ENCODE measurements around the gene APH1B.

APH1B gene

DNA sequence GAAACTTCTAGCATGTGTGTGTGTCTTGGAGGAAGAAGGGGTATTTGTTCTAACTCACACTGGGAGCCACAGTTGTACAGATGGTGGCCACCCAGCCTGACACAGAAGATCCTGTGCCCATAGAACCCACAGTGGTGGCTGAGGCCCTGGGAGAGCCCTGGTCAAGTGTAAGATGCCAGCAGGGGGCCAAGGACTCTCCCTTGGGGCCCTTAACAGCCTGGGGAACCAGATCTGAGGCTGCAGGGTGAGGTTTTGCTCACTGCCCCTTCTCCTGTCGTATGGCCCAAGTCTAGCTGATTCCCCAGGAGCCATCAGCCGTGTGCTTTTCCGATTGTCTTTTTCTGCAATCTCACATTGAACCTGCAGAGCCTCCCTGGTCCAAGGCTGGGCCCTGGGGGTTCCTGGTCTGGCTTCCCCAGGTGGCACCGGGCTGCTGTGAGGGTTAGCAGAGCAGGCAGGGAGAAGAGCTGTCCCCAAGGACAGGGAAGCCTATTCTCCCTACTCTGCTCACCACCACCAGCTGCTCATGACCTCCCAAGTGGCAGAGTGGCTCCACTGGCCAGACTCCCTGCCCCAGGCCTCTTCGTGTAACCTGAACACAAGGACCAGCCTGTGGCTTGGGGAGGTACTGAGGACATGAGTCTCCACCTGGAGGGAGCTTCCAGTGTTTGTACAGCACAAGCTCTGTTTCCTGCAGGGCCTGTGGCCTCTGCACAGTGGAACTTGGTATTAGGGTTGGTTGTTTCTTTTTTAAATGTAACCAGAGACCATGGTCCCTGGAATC, 52.4 kb downstream of the APH1B start:
- Mint-ChIP-seq H3K4me1 (no peaks in the 10 kb centered on the region), H3K4me3 (no peak overlapping the region), H3K27ac (ENCODE audit: low read depth) (no peak overlapping the region), H3K27me3 (no peaks in the 10 kb centered on the region), H3K36me3 (ENCODE audit: insufficient read depth) (no peaks in the 10 kb centered on the region), H3K9me3 (no peaks in the 10 kb centered on the region)
- no peak for DNase-seq (ENCODE audit: low spot score in 2 of 2)
- ATAC-seq (replicated peaks; ENCODE audit: extremely low read depth, poor library complexity, severe bottlenecking): no peak

DNA sequence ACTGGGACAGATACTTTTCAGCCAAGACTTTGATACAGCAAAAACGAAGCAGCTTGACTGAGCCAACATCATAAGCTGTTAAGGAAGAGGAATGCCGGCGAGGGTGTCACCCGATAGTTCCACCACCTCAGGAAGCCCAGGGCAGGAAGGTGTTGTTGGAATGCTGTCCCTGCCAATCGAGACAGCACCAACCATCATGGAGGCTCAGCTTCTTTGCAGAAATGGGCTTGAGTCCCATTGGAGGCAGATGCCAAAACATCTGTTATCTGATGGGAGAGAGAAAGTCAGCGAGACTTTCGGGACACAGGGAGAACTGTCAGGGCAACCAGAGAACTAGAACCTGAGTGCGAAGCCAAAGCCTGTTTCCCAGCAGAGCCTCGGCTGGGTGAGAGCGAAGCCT, 53.5 kb downstream of the APH1B start:
- Mint-ChIP-seq H3K27ac (ENCODE audit: low read depth) (no peak overlapping the region), H3K9me3 (no peaks in the 10 kb centered on the region), H3K4me3 (no peak overlapping the region), H3K36me3 (ENCODE audit: insufficient read depth) (no peaks in the 10 kb centered on the region), H3K4me1 (no peaks in the 10 kb centered on the region), H3K27me3 (no peaks in the 10 kb centered on the region)
- ATAC-seq (replicated peaks; ENCODE audit: extremely low read depth, poor library complexity, severe bottlenecking) (no peak), DNase-seq (ENCODE audit: low spot score in 2 of 2) (no peak)

DNA sequence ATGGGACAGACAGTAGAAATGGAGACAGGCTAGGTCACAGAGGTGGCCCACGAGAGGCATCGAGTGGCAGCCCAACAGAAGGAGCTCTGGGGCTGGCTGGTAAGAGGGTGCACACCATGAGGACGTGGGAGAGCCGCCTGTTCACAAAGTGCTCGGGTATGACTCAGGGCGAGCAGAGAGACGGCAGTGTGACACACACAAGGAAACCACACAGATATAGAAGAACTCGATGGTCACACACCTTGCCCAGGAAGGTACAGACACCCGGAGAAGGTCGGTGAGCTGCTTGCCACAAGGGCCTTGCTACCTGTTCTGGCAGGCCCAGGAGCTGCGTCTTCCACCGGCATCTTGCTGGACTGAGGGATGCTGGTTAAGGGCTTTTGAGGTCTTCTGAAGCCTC, 54.1 kb downstream of the APH1B start:
- no peaks in the 10 kb centered on the region for H3K36me3 Mint-ChIP-seq (ENCODE audit: insufficient read depth)
- ATAC-seq (replicated peaks; ENCODE audit: extremely low read depth, poor library complexity, severe bottlenecking) (no peak), DNase-seq (ENCODE audit: low spot score in 2 of 2) (no peak)
- no peaks in the 10 kb centered on the region for H3K4me1 Mint-ChIP-seq
- H3K4me3 Mint-ChIP-seq: no peak overlapping the region
- H3K27me3 Mint-ChIP-seq: no peaks in the 10 kb centered on the region
- no peak overlapping the region for H3K27ac Mint-ChIP-seq (ENCODE audit: low read depth)
- no peaks in the 10 kb centered on the region for H3K9me3 Mint-ChIP-seq

DNA sequence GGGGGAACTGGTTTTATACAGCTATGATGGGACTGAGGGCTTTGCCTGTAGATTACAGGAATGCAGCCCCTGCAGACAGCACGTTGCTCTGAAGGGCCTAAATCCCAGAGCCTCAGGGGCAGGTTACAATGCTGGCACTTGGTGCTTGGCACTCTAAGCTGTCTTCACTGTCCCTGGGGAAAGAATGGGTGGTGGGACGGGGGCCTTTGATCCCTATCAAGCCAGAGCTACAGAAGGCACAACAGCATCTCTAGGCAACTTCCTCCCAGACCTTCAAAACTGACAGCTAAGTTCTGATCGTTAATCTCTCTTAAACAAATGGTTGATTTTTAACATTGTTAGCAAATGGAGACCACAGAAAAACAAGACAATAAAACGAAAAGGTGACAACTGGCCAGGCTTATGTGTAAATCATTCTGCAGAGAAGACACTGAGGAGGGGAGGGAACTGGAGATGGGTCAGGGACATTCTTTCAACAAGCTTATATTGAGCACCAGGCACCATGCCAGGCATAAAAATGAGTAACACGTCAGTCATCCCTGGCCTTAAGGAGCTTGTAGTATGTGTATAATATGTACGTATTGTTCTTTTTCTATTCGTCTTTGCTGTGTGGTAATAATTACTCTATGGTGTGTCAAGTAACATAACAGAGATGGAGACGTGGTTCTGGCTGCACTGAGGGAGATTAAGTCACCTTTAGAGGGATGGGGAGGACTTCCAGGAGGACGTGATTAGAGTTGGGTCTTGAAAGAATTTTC, 55.1 kb downstream of the APH1B start:
- ATAC-seq (replicated peaks; ENCODE audit: extremely low read depth, poor library complexity, severe bottlenecking): no peak
- no peak overlapping the region for H3K27ac Mint-ChIP-seq (ENCODE audit: low read depth)

DNA sequence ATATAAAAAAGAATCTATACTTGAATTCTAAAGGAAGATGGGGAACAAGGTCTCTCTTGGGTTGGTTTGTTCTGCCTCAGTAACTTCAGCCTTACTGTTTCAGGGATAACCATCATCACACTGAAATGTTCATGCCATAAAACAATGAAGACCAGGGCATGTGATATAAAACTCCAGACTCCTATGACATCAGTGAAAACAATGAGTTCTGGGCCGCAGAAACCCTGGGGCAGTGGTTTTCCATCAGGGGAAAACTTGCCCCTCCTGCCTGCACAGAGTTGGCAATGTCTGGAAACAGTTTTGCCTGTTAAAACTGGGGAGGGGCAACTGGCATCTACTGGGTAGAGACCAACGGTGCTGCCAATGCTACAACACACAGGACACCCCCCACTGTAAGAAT, 57.4 kb downstream of the APH1B start:
- H3K27me3 Mint-ChIP-seq: peaks cover 5% of the 10 kb centered on the region
- no peak for ATAC-seq (replicated peaks; ENCODE audit: extremely low read depth, poor library complexity, severe bottlenecking)
- no peak overlapping the region for H3K27ac Mint-ChIP-seq (ENCODE audit: low read depth)
- no peaks in the 10 kb centered on the region for H3K9me3 Mint-ChIP-seq
- no peak for DNase-seq (ENCODE audit: low spot score in 2 of 2)
- H3K36me3 Mint-ChIP-seq (ENCODE audit: insufficient read depth): no peaks in the 10 kb centered on the region
- no peaks in the 10 kb centered on the region for H3K4me1 Mint-ChIP-seq
- no peak overlapping the region for H3K4me3 Mint-ChIP-seq

More for the DNA sequence above, 55.1 kb downstream of the APH1B start:
- no peaks in the 10 kb centered on the region for H3K27me3 Mint-ChIP-seq
- H3K4me1 Mint-ChIP-seq: no peaks in the 10 kb centered on the region
- no peak overlapping the region for H3K4me3 Mint-ChIP-seq
- no peaks in the 10 kb centered on the region for H3K36me3 Mint-ChIP-seq (ENCODE audit: insufficient read depth)
- DNase-seq (ENCODE audit: low spot score in 2 of 2): no peak
- no peaks in the 10 kb centered on the region for H3K9me3 Mint-ChIP-seq

DNA sequence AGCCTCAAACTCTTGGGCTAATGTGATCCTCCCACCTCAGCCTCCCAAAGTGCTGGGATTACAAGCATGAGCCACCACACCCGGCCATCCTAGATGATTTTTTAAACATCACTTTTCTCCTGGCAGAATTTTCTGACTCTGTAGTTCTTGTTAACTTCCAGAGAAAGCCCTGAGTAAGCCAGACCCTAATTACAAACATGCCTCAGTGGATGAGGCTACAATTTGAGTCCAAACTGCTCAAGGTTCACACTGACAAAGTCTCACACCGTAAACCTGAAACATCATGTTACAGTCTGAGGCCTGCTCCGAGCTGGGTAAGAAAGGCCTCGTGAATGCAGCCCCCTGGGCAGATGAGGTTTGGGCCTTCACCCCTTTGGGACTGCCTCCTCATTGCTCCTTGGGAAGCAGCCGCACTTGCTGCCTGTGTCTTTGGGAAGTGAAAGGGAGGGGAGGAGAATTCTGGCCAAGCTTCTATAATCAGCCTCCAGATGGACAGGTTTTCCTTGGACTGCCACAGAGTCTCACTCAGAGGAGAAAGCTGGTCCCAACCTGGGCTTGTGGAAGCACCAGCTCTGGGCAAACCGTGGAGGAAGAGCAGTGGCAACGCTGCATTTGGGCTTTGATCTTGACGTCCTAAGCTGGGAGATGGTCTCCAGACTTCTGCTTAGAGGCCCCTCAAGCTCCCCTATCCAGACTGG, 58.3 kb downstream of the APH1B start:
- no peaks in the 10 kb centered on the region for H3K4me1 Mint-ChIP-seq
- peaks cover 14% of the 10 kb centered on the region for H3K27me3 Mint-ChIP-seq
- H3K9me3 Mint-ChIP-seq: no peaks in the 10 kb centered on the region
- no peaks in the 10 kb centered on the region for H3K36me3 Mint-ChIP-seq (ENCODE audit: insufficient read depth)
- no peak for ATAC-seq (replicated peaks; ENCODE audit: extremely low read depth, poor library complexity, severe bottlenecking)
- no peak overlapping the region for H3K27ac Mint-ChIP-seq (ENCODE audit: low read depth)
- no peak overlapping the region for H3K4me3 Mint-ChIP-seq
- DNase-seq (ENCODE audit: low spot score in 2 of 2): no peak

DNA sequence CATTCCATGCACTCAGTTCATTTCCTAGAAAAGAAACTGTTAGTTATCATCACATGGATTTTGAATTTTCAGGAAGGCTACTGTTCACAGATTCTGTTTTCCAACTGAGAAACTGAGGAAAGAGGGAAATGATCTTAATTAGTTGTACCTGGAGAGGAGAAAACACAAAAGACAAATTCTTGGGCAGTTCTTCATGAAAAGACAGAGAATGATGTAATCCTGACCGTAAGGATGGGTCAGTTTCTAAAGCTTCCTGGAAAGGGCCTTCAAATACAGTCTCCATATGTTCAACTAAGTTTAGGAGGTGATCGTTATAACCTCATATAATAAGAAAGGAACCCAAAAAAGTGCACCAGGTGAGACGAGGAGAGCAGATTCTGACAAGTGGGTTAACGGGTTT, 59.6 kb downstream of the APH1B start:
- Mint-ChIP-seq H3K27ac (ENCODE audit: low read depth) (no peak overlapping the region), H3K36me3 (ENCODE audit: insufficient read depth) (no peaks in the 10 kb centered on the region), H3K9me3 (no peaks in the 10 kb centered on the region), H3K4me3 (no peak overlapping the region), H3K27me3 (peaks cover 27% of the 10 kb centered on the region), H3K4me1 (no peaks in the 10 kb centered on the region)
- no peak for ATAC-seq (replicated peaks; ENCODE audit: extremely low read depth, poor library complexity, severe bottlenecking)
- no peak for DNase-seq (ENCODE audit: low spot score in 2 of 2)

DNA sequence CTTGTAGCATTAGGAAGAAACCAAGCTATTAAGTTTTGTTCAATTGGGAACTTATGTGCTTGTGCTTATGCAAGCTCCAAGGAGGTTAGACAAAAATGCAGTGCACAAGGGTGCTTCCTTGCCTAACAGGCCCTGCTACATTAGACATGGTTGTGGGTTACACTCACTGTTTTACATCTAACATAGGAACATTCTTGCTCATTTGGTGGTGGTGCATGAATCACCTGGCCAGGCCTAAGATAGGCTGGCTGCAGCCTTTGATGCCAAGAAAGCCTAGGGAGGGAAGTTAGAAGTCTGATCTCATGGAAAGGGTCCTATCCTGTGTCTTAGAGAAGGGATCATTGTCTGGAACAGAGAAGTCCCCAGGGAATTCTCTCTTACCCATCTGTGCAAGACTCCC, 60.8 kb downstream of the APH1B start:
- Mint-ChIP-seq H3K9me3 (no peaks in the 10 kb centered on the region), H3K4me1 (no peaks in the 10 kb centered on the region), H3K36me3 (ENCODE audit: insufficient read depth) (no peaks in the 10 kb centered on the region), H3K27me3 (peaks cover 30% of the 10 kb centered on the region), H3K4me3 (no peak overlapping the region), H3K27ac (ENCODE audit: low read depth) (no peak overlapping the region)
- DNase-seq (ENCODE audit: low spot score in 2 of 2) (no peak), ATAC-seq (replicated peaks; ENCODE audit: extremely low read depth, poor library complexity, severe bottlenecking) (no peak)

DNA sequence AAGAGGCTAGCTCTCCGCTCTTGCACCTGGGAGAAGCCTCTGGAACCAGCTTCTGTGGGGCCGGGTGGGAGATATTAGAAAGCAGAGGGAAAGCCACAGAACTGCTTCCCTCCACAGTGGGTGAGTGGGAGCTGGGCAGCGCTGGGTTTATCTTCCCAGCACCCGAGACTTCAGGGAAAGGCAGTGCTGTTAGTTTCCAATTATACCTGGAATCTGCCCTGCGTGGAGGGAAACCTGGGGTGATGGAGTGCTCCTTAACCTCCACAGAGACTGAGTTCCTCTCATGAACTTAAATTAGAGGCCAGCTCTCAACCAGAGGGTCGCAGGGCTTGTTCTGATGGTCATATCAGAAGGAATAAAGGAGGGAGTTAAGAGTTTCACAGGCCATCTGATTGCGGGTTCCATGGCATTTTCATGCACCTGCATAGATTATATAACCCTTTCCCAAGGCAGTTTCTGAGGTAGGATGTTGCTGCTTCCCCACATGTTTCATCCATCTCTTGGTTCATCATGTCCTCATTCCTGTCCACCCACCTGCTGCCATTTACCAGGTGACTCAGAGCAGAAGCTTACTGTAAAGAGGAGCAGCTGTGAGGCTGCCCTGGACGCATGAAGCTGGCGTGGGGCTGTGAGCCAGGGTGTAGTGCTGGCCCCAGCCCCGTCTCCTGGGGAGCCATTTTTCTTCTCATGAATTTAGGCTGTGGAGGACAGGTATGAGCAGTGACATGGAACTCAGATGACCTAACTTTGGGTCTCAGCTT, 61.8 kb downstream of the APH1B start:
- H3K27me3 Mint-ChIP-seq: peaks cover 40% of the 10 kb centered on the region
- H3K9me3 Mint-ChIP-seq: no peaks in the 10 kb centered on the region
- no peak overlapping the region for H3K4me3 Mint-ChIP-seq
- no peaks in the 10 kb centered on the region for H3K4me1 Mint-ChIP-seq
- no peaks in the 10 kb centered on the region for H3K36me3 Mint-ChIP-seq (ENCODE audit: insufficient read depth)
- ATAC-seq (replicated peaks; ENCODE audit: extremely low read depth, poor library complexity, severe bottlenecking): no peak
- no peak for DNase-seq (ENCODE audit: low spot score in 2 of 2)
- no peak overlapping the region for H3K27ac Mint-ChIP-seq (ENCODE audit: low read depth)

DNA sequence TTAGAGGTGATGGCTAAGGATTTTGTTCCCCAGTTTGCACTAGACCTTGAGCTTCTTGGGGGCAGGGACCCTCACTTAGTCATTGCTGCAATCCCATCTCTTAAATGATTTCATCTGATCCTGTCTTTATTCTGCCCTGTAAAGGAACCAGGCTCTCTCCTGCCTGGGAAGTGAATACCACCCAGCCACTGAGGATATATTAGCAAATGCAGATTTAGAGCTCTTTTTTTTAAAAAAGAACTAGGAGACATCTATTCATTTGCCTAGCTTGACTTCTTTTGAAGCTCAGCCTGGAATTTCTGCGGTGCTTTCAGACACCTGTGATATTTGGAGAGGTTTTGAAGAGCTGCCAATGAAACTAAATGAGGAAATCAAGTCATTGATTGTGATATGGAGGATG, 62.4 kb downstream of the APH1B start:
- Mint-ChIP-seq H3K9me3 (no peaks in the 10 kb centered on the region), H3K27ac (ENCODE audit: low read depth) (no peak overlapping the region)

DNA sequence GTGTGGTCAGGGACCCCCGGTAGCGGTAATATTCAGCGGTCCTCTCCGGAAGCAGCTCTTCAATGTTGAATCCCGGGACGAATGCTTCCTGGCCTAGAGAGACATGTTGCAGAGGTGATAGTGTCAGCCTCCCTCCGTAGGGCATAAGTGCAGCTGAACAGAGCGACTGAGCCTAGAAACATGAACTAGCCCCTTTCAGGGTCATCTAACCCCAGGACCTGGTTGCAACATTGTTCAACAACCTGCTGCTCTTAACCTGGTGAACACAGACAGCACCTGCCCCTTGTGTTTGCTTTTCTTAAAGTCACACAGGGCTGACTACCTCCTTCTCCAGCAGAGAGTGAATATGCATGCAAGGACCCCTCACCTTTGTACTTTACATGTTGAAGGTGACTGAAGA, 62.9 kb downstream of the APH1B start:
- Mint-ChIP-seq H3K27me3 (peaks cover 51% of the 10 kb centered on the region), H3K4me1 (no peaks in the 10 kb centered on the region), H3K4me3 (no peak overlapping the region), H3K36me3 (ENCODE audit: insufficient read depth) (no peaks in the 10 kb centered on the region), H3K9me3 (no peaks in the 10 kb centered on the region), H3K27ac (ENCODE audit: low read depth) (no peak overlapping the region)
- no peak for ATAC-seq (replicated peaks; ENCODE audit: extremely low read depth, poor library complexity, severe bottlenecking)
- DNase-seq (ENCODE audit: low spot score in 2 of 2): no peak

More for the DNA sequence above, 62.4 kb downstream of the APH1B start:
- ATAC-seq (replicated peaks; ENCODE audit: extremely low read depth, poor library complexity, severe bottlenecking) (no peak), DNase-seq (ENCODE audit: low spot score in 2 of 2) (no peak)
- no peaks in the 10 kb centered on the region for H3K36me3 Mint-ChIP-seq (ENCODE audit: insufficient read depth)
- H3K4me3 Mint-ChIP-seq: no peak overlapping the region
- peaks cover 46% of the 10 kb centered on the region for H3K27me3 Mint-ChIP-seq
- no peaks in the 10 kb centered on the region for H3K4me1 Mint-ChIP-seq

DNA sequence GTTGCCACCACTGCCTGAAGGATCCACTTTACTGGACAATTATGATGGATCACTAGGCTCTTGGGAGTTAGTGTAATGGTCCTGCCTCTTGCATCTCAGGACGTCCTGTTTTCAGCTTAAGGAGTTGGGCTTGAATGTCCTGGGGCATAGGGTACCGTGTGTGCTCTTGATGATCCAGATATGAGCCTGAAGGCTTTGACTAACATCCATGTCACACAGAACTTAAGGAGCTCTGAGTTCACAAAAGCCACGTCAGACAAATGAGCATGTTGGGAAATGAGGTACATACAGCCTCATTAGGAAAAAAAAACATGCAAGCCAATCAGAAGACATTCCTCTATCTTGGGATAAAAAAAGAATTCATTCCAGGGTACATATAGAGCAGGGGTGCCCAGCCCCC, 63.5 kb downstream of the APH1B start:
- no peaks in the 10 kb centered on the region for H3K9me3 Mint-ChIP-seq
- H3K4me1 Mint-ChIP-seq: no peaks in the 10 kb centered on the region
- peaks cover 52% of the 10 kb centered on the region for H3K27me3 Mint-ChIP-seq
- H3K36me3 Mint-ChIP-seq (ENCODE audit: insufficient read depth): no peaks in the 10 kb centered on the region
- no peak for ATAC-seq (replicated peaks; ENCODE audit: extremely low read depth, poor library complexity, severe bottlenecking)
- H3K4me3 Mint-ChIP-seq: no peak overlapping the region
- no peak overlapping the region for H3K27ac Mint-ChIP-seq (ENCODE audit: low read depth)
- no peak for DNase-seq (ENCODE audit: low spot score in 2 of 2)

Data from central memory CD8-positive, alpha-beta T cell (primary cell).